GM23338 (cell line): ENCODE data around the gene CERK. TPM values are rescaled to one million over a fixed set of nuclear protein-coding genes. Genes with fewer than 3 reads are reported as not detected.

Experiments used
- ATAC-seq: fragments of 200-7000 bp; cut with Tn5 transposase; 3 replicates; pipeline ENCODE4 v1.9.1; 2020
- DNase-seq: peaks from one replicate; pipeline ENCODE4 v3.0.0-alpha.2; 2015; ENCODE audit warnings: low spot score
- H2AFZ ChIP-seq: fragments of 200-600 bp; sonication (generic); 2 replicates; pipeline ENCODE4 v1.8.0; 2016; ENCODE audit warnings: antibody characterized with exemption, mild to moderate bottlenecking, moderate library complexity
- H3F3A ChIP-seq: fragments of 200-600 bp; sonication (generic); replicated peaks from 2 replicates; pipeline ENCODE4 v1.8.0; 2017; ENCODE audit warnings: antibody characterized with exemption, mixed run types, low read depth
- H3K27ac ChIP-seq: fragments of 200-600 bp; sonication (generic); 2 replicates; pipeline ENCODE4 v1.6.1; 2016; ENCODE audit warnings: low read depth
- H3K27me3 ChIP-seq: fragments of 200-600 bp; sonication (generic); 2 replicates; pipeline ENCODE4 v1.8.0; 2016; ENCODE audit warnings: mild to moderate bottlenecking, mixed run types, moderate library complexity; ENCODE audit not compliant: insufficient read depth
- H3K36me3 ChIP-seq: fragments of 200-600 bp; sonication (generic); 2 replicates; pipeline ENCODE4 v1.8.0; 2016; ENCODE audit warnings: mild to moderate bottlenecking; ENCODE audit not compliant: insufficient read depth
- H3K4me1 ChIP-seq: fragments of 200-600 bp; sonication (generic); 2 replicates; pipeline ENCODE4 v1.8.0; 2016; ENCODE audit warnings: mild to moderate bottlenecking, moderate library complexity; ENCODE audit not compliant: insufficient read depth
- H3K4me2 ChIP-seq: fragments of 200-600 bp; sonication (generic); 2 replicates; pipeline ENCODE4 v1.7.1; 2017; ENCODE audit warnings: mixed run types
- H3K4me3 ChIP-seq: fragments of 200-600 bp; sonication (generic); 2 replicates; pipeline ENCODE4 v1.6.1; 2016; ENCODE audit warnings: mixed run types
- H3K79me2 ChIP-seq: fragments of 200-600 bp; sonication (generic); replicated peaks from 2 replicates; pipeline ENCODE4 v1.8.0; 2017; ENCODE audit warnings: mild to moderate bottlenecking; ENCODE audit not compliant: insufficient read depth
- H3K9me2 ChIP-seq: fragments of 200-600 bp; sonication (generic); 2 replicates; pipeline ENCODE4 v1.8.0; 2017; ENCODE audit not compliant: insufficient read depth
- H4K20me1 ChIP-seq: fragments of 200-600 bp; sonication (generic); replicated peaks from 2 replicates; pipeline ENCODE4 v1.8.0; 2017; ENCODE audit warnings: mild to moderate bottlenecking; ENCODE audit not compliant: insufficient read depth
- H3K27ac Mint-ChIP-seq: 2 replicates; pipeline ENCODE4 v1.8.0; 2020; ENCODE audit warnings: inconsistent platforms, mild to moderate bottlenecking, moderate library complexity, mixed read lengths
- H3K27me3 Mint-ChIP-seq: 3 replicates; pipeline ENCODE4 v1.8.0; 2022; ENCODE audit warnings: low read depth, mild to moderate bottlenecking, moderate library complexity, mixed read lengths, inconsistent platforms; ENCODE audit not compliant: insufficient read depth, poor library complexity
- H3K36me3 Mint-ChIP-seq: 3 replicates; pipeline ENCODE4 v1.8.0; 2021; ENCODE audit warnings: low read depth, mild to moderate bottlenecking, inconsistent platforms, moderate library complexity, mixed read lengths
- H3K4me1 Mint-ChIP-seq: 3 replicates; pipeline ENCODE4 v1.8.0; 2020; ENCODE audit warnings: mild to moderate bottlenecking, inconsistent platforms, mixed read lengths
- H3K4me3 Mint-ChIP-seq: 3 replicates; pipeline ENCODE4 v1.8.0; 2021; ENCODE audit warnings: moderate library complexity, mild to moderate bottlenecking, inconsistent platforms, mixed read lengths
- H3K9me3 Mint-ChIP-seq: 3 replicates; pipeline ENCODE4 v1.8.0; 2020; ENCODE audit warnings: moderate library complexity, mild to moderate bottlenecking, inconsistent platforms, mixed read lengths
- CREB1 ChIP-seq: fragments of 250-450 bp; sonication (Bioruptor Pico); IDR thresholded peaks from 2 replicates; pipeline ENCODE4 v1.5.0; 2020; ENCODE audit warnings: low read depth, mild to moderate bottlenecking, moderate library complexity
- ETS1 ChIP-seq: IDR thresholded peaks from 2 replicates; pipeline ENCODE4 v1.6.1; 2016; ENCODE audit warnings: antibody characterized with exemption
- EZH2 ChIP-seq: fragments of 200-600 bp; sonication (generic); IDR thresholded peaks from one replicate; pipeline ENCODE4 v1.8.0; 2017; ENCODE audit warnings: antibody characterized with exemption, mild to moderate bottlenecking, low read depth; ENCODE audit not compliant: unreplicated experiment
- EZH2phosphoT487 ChIP-seq: fragments of 200-600 bp; sonication (generic); IDR thresholded peaks from one replicate; pipeline ENCODE4 v1.8.1; 2018; ENCODE audit warnings: antibody characterized with exemption; ENCODE audit not compliant: unreplicated experiment
- JUNB ChIP-seq: IDR thresholded peaks from one replicate; pipeline ENCODE4 v1.6.1; 2016; ENCODE audit warnings: antibody characterized with exemption; ENCODE audit not compliant: unreplicated experiment
- NANOG ChIP-seq: IDR thresholded peaks from 2 replicates; pipeline ENCODE4 v1.6.1; 2016; ENCODE audit warnings: antibody characterized with exemption, borderline replicate concordance
- POLR2AphosphoS5 ChIP-seq: IDR thresholded peaks from 2 replicates; pipeline ENCODE4 v1.6.1; 2016; ENCODE audit warnings: antibody characterized with exemption, low read depth
- STAT1 ChIP-seq: IDR thresholded peaks from one replicate; pipeline ENCODE4 v1.6.1; 2016; ENCODE audit warnings: antibody characterized with exemption; ENCODE audit not compliant: unreplicated experiment
- ZNF114 ChIP-seq: fragments of 250-450 bp; sonication (Bioruptor Pico); IDR thresholded peaks from 2 replicates; pipeline ENCODE4 v1.5.0; 2020; ENCODE audit warnings: mild to moderate bottlenecking, moderate library complexity
- ZNF331 ChIP-seq: fragments of 250-450 bp; sonication (Bioruptor Pico); IDR thresholded peaks from 2 replicates; pipeline ENCODE4 v1.5.0; 2020; ENCODE audit warnings: low read depth, mild to moderate bottlenecking, moderate library complexity
- ZNF462 ChIP-seq: fragments of 250-450 bp; sonication (Bioruptor Pico); IDR thresholded peaks from 2 replicates; pipeline ENCODE4 v1.5.0; 2020; ENCODE audit warnings: mild to moderate bottlenecking, moderate library complexity
- polyA plus RNA-seq: library from polyadenylated mRNA; unstranded; fragments of >200 nt; fragmentation: Nextera tagmentation; extraction: Ambion mirVana; gene quantifications from 2 replicates; pipeline ENCODE4 v1.2.1, GENCODE V29; 2016
- total RNA-seq: library from RNA; depleted of rRNA; stranded (reverse); fragments of >200 nt; shearing (Covaris generic); gene quantifications from 2 replicates; pipeline ENCODE4 v1.2.3, GENCODE V29; 2014
- TF ChIP-seq, protein P1 (sequence below): IDR thresholded peaks from one replicate; pipeline ENCODE4 v1.6.1; 2018; ENCODE audit warnings: antibody characterized with exemption; ENCODE audit not compliant: unreplicated experiment

Gene CERK
- total and polyA plus RNA-seq, 2 experiments from 2014 or later, result 12.7 to 62.9 TPM

GRCh38 chr22:46703996-46704370, 34.1 kb downstream of the CERK start:
- no peaks in the 10 kb centered on the region for H3K4me1 ChIP-seq
- no peak overlapping the region for H3K4me3 ChIP-seq
- no peaks in the 10 kb centered on the region for H3F3A ChIP-seq
- H4K20me1 ChIP-seq, result no peaks in the 10 kb centered on the region
- H3K4me2 ChIP-seq, result no peak overlapping the region
- no peaks in the 10 kb centered on the region; the same call in 2 of the 3 replicates for H3K9me3 Mint-ChIP-seq
- TF ChIP-seq, protein P1, sequence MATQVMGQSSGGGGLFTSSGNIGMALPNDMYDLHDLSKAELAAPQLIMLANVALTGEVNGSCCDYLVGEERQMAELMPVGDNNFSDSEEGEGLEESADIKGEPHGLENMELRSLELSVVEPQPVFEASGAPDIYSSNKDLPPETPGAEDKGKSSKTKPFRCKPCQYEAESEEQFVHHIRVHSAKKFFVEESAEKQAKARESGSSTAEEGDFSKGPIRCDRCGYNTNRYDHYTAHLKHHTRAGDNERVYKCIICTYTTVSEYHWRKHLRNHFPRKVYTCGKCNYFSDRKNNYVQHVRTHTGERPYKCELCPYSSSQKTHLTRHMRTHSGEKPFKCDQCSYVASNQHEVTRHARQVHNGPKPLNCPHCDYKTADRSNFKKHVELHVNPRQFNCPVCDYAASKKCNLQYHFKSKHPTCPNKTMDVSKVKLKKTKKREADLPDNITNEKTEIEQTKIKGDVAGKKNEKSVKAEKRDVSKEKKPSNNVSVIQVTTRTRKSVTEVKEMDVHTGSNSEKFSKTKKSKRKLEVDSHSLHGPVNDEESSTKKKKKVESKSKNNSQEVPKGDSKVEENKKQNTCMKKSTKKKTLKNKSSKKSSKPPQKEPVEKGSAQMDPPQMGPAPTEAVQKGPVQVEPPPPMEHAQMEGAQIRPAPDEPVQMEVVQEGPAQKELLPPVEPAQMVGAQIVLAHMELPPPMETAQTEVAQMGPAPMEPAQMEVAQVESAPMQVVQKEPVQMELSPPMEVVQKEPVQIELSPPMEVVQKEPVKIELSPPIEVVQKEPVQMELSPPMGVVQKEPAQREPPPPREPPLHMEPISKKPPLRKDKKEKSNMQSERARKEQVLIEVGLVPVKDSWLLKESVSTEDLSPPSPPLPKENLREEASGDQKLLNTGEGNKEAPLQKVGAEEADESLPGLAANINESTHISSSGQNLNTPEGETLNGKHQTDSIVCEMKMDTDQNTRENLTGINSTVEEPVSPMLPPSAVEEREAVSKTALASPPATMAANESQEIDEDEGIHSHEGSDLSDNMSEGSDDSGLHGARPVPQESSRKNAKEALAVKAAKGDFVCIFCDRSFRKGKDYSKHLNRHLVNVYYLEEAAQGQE, result no peak
- TF ChIP-seq NANOG, result no peak
- TF ChIP-seq ZNF331, result no peak
- TF ChIP-seq JUNB, result no peak
- TF ChIP-seq ETS1, result no peak
- no peak for TF ChIP-seq STAT1
- TF ChIP-seq ZNF462, result no peak
- no peak for TF ChIP-seq EZH2phosphoT487
- no peak for TF ChIP-seq EZH2
- no peak for TF ChIP-seq CREB1 (CRISPR knock-in tag)
- TF ChIP-seq POLR2AphosphoS5, result no peak
- no peak for TF ChIP-seq ZNF114 (CRISPR knock-in tag)
- no peak overlapping the region for H3K4me3 Mint-ChIP-seq
- H3K9me2 ChIP-seq, result no peaks in the 10 kb centered on the region
- no peak for DNase-seq
- H3K27ac ChIP-seq, result no peak overlapping the region
- no peaks in the 10 kb centered on the region for H3K36me3 ChIP-seq
- no peak for ATAC-seq
- no peaks in the 10 kb centered on the region for H3K79me2 ChIP-seq
- no peaks in the 10 kb centered on the region for H3K27me3 ChIP-seq
- H3K4me1 Mint-ChIP-seq, result 0 out of 3 replicates have a peak, but pooled peaks cover 2% of the 10 kb centered on the region
- peaks cover 5% of the 10 kb centered on the region for H3K27me3 Mint-ChIP-seq
- H3K27ac Mint-ChIP-seq, result no peak overlapping the region
- no peak overlapping the region for H2AFZ ChIP-seq
- H3K36me3 Mint-ChIP-seq, result peaks cover 55% of the 10 kb centered on the region
